Measurements from ENCODE around the gene CARD19.

CARD19 gene

GRCh38 chr9:93057042-93057702 lies 38.8 kb upstream of the CARD19 start:
- H3K4me3 ChIP-seq (ENCODE audit: insufficient read depth, low read depth, low read length) = no peak overlapping the region
- H3K36me3 ChIP-seq (ENCODE audit: control insufficient read depth, insufficient read depth, low read length) = no peaks in the 10 kb centered on the region
- peaks cover 11% of the 10 kb centered on the region for H3K4me1 ChIP-seq (ENCODE audit: control insufficient read depth, insufficient read depth, low read length)
- no peaks in the 10 kb centered on the region for H3K9me3 ChIP-seq (ENCODE audit: control insufficient read depth, low read length)
- no peak overlapping the region for H3K27ac ChIP-seq (ENCODE audit: insufficient read depth, low read depth, low read length, poor library complexity, severe bottlenecking)
- peaks cover 17% of the 10 kb centered on the region for H3K27me3 ChIP-seq (ENCODE audit: control insufficient read depth, insufficient read depth, low read length, poor library complexity, severe bottlenecking)
- WGBS, 2 experiments = 83 to 84% methylated on average over 8 of the region's 8 CpGs

- Histone ChIP-seq H3K36me3 (ENCODE audit: control insufficient read depth, insufficient read depth, low read length) (no peaks in the 10 kb centered on the region), H3K4me3 (ENCODE audit: insufficient read depth, low read depth, low read length) (no peak overlapping the region), H3K27me3 (ENCODE audit: control insufficient read depth, insufficient read depth, low read length, poor library complexity, severe bottlenecking) (peaks cover 17% of the 10 kb centered on the region), H3K27ac (ENCODE audit: insufficient read depth, low read depth, low read length, poor library complexity, severe bottlenecking) (no peak overlapping the region), H3K9me3 (ENCODE audit: control insufficient read depth, low read length) (no peaks in the 10 kb centered on the region), H3K4me1 (ENCODE audit: control insufficient read depth, insufficient read depth, low read length) (peaks cover 11% of the 10 kb centered on the region)
- WGBS, 2 experiments = 74 to 75% methylated on average over 14 of the region's 14 CpGs
Observed at GRCh38 chr9:93057703-93058354, 38.2 kb upstream of the CARD19 start.

- 2% methylated on average over 55 of the region's 55 CpGs for WGBS, 2 experiments
- Histone ChIP-seq H3K4me3 (ENCODE audit: insufficient read depth, low read depth, low read length) (peak within 1 kb of the TSS; percentile 32), H3K27me3 (ENCODE audit: control insufficient read depth, insufficient read depth, low read length, poor library complexity, severe bottlenecking) (peaks cover 17% of the 10 kb centered on the region)
Observed at GRCh38 chr9:93058355-93059010, 37.5 kb upstream of the CARD19 start, which contains the start of gene SUSD3. SUSD3 (plus strand) TSS chr9:93058701; CDS start chr9:93058743, 42 bp downstream.

GRCh38 chr9:93059011-93059714 lies 36.9 kb upstream of the CARD19 start:
- Histone ChIP-seq H3K36me3 (ENCODE audit: control insufficient read depth, insufficient read depth, low read length) (no peaks in the 10 kb centered on the region), H3K4me1 (ENCODE audit: control insufficient read depth, insufficient read depth, low read length) (no peaks in the 10 kb centered on the region), H3K27ac (ENCODE audit: insufficient read depth, low read depth, low read length, poor library complexity, severe bottlenecking) (no peak overlapping the region), H3K4me3 (ENCODE audit: insufficient read depth, low read depth, low read length) (peak overlapping the region; percentile 32), H3K27me3 (ENCODE audit: control insufficient read depth, insufficient read depth, low read length, poor library complexity, severe bottlenecking) (peaks cover 17% of the 10 kb centered on the region), H3K9me3 (ENCODE audit: control insufficient read depth, low read length) (no peaks in the 10 kb centered on the region)
- 41 to 42% methylated on average over 53 of the region's 53 CpGs for WGBS, 2 experiments

More at GRCh38 chr9:93058355-93059010, 37.5 kb upstream of the CARD19 start, which contains the start of gene SUSD3:
- Histone ChIP-seq H3K9me3 (ENCODE audit: control insufficient read depth, low read length) (no peaks in the 10 kb centered on the region), H3K4me1 (ENCODE audit: control insufficient read depth, insufficient read depth, low read length) (peaks cover 5% of the 10 kb centered on the region), H3K36me3 (ENCODE audit: control insufficient read depth, insufficient read depth, low read length) (no peaks in the 10 kb centered on the region), H3K27ac (ENCODE audit: insufficient read depth, low read depth, low read length, poor library complexity, severe bottlenecking) (no peak within 1 kb of the TSS)

- 86 to 93% methylated on average over 7 of the region's 7 CpGs for WGBS, 2 experiments
- no peak overlapping the region for H3K4me3 ChIP-seq (ENCODE audit: insufficient read depth, low read depth, low read length)
- H3K36me3 ChIP-seq (ENCODE audit: control insufficient read depth, insufficient read depth, low read length) = no peaks in the 10 kb centered on the region
- no peaks in the 10 kb centered on the region for H3K9me3 ChIP-seq (ENCODE audit: control insufficient read depth, low read length)
- no peak overlapping the region for H3K27ac ChIP-seq (ENCODE audit: insufficient read depth, low read depth, low read length, poor library complexity, severe bottlenecking)
- no peaks in the 10 kb centered on the region for H3K4me1 ChIP-seq (ENCODE audit: control insufficient read depth, insufficient read depth, low read length)
- peaks cover 17% of the 10 kb centered on the region for H3K27me3 ChIP-seq (ENCODE audit: control insufficient read depth, insufficient read depth, low read length, poor library complexity, severe bottlenecking)
Observed at GRCh38 chr9:93059715-93060578, 36.1 kb upstream of the CARD19 start.

GRCh38 chr9:93060746-93061259 lies 35.2 kb upstream of the CARD19 start:
- H3K27ac ChIP-seq (ENCODE audit: insufficient read depth, low read depth, low read length, poor library complexity, severe bottlenecking) = no peak overlapping the region
- no peaks in the 10 kb centered on the region for H3K4me1 ChIP-seq (ENCODE audit: control insufficient read depth, insufficient read depth, low read length)
- peaks cover 17% of the 10 kb centered on the region for H3K27me3 ChIP-seq (ENCODE audit: control insufficient read depth, insufficient read depth, low read length, poor library complexity, severe bottlenecking)
- H3K36me3 ChIP-seq (ENCODE audit: control insufficient read depth, insufficient read depth, low read length) = no peaks in the 10 kb centered on the region
- H3K4me3 ChIP-seq (ENCODE audit: insufficient read depth, low read depth, low read length) = no peak overlapping the region
- no peaks in the 10 kb centered on the region for H3K9me3 ChIP-seq (ENCODE audit: control insufficient read depth, low read length)
- 93 to 94% methylated on average over 8 of the region's 8 CpGs for WGBS, 2 experiments

GRCh38 chr9:93061260-93061751 lies 34.7 kb upstream of the CARD19 start:
- WGBS, 2 experiments = 95 to 98% methylated on average over 4 of the region's 4 CpGs
- Histone ChIP-seq H3K27me3 (ENCODE audit: control insufficient read depth, insufficient read depth, low read length, poor library complexity, severe bottlenecking) (peaks cover 17% of the 10 kb centered on the region), H3K4me1 (ENCODE audit: control insufficient read depth, insufficient read depth, low read length) (no peaks in the 10 kb centered on the region), H3K4me3 (ENCODE audit: insufficient read depth, low read depth, low read length) (no peak overlapping the region), H3K27ac (ENCODE audit: insufficient read depth, low read depth, low read length, poor library complexity, severe bottlenecking) (no peak overlapping the region), H3K9me3 (ENCODE audit: control insufficient read depth, low read length) (no peaks in the 10 kb centered on the region), H3K36me3 (ENCODE audit: control insufficient read depth, insufficient read depth, low read length) (no peaks in the 10 kb centered on the region)

- Histone ChIP-seq H3K27ac (ENCODE audit: insufficient read depth, low read depth, low read length, poor library complexity, severe bottlenecking) (no peak overlapping the region), H3K4me3 (ENCODE audit: insufficient read depth, low read depth, low read length) (no peak overlapping the region), H3K4me1 (ENCODE audit: control insufficient read depth, insufficient read depth, low read length) (no peaks in the 10 kb centered on the region), H3K27me3 (ENCODE audit: control insufficient read depth, insufficient read depth, low read length, poor library complexity, severe bottlenecking) (peaks cover 17% of the 10 kb centered on the region), H3K9me3 (ENCODE audit: control insufficient read depth, low read length) (no peaks in the 10 kb centered on the region), H3K36me3 (ENCODE audit: control insufficient read depth, insufficient read depth, low read length) (no peaks in the 10 kb centered on the region)
- 70 to 76% methylated on average over 19 of the region's 19 CpGs for WGBS, 2 experiments
Observed at GRCh38 chr9:93061791-93062763, 33.9 kb upstream of the CARD19 start.
